IMR-90 (cell line): Measurements from ENCODE around the gene THBS4. TPM values are rescaled to one million over a fixed set of nuclear protein-coding genes. Genes with fewer than 3 reads are reported as not detected.

Experiments used
- ATAC-seq: fragments of 200-7000 bp; cut with Tn5 transposase; 2 replicates; pipeline ENCODE4 v1.9.1; 2020; ENCODE audit warnings: low read depth, mild to moderate bottlenecking, moderate library complexity
- BruUV-seq: library from RNA; stranded (reverse); fragments of 400-500 nt; replicated peaks from 2 replicates; lab custom pipeline; 2021; lab: Mats Ljungman, UMichigan
- CTCF ChIA-PET: fragments of 300-600 bp; formaldehyde crosslinking; extraction: SDS; loops from one replicate; lab custom pipeline; 2021; ENCODE audit warnings: antibody characterized with exemption; lab: Yijun Ruan, JAX
- POLR2A ChIA-PET: fragments of 300-600 bp; sonication (Branson Sonifier 250); formaldehyde crosslinking; loops from one replicate; lab custom pipeline; 2022; ENCODE audit warnings: antibody characterized with exemption; ENCODE audit not compliant: unreplicated experiment; lab: Charles Lee
- DNase-seq: peaks from one replicate; pipeline ENCODE4 v3.0.0; 2013
- H2AFZ ChIP-seq: replicated peaks from 2 replicates; pipeline ENCODE3; 2013; ENCODE audit warnings: low read length, mild to moderate bottlenecking; ENCODE audit not compliant: poor library complexity
- H2AK5ac ChIP-seq: 2 replicates; pipeline ENCODE4 v1.6.1; 2013; ENCODE audit warnings: low read depth, low read length, inconsistent platforms
- H2AK9ac ChIP-seq: replicated peaks from 2 replicates; pipeline ENCODE3; 2013; ENCODE audit warnings: mild to moderate bottlenecking, low read depth, low read length, moderate library complexity; ENCODE audit not compliant: poor library complexity
- H2BK120ac ChIP-seq: 2 replicates; pipeline ENCODE4 v1.6.1; 2013; ENCODE audit warnings: low read depth, low read length, inconsistent platforms
- H2BK15ac ChIP-seq: 3 replicates; pipeline ENCODE4 v1.6.1; 2013; ENCODE audit warnings: low read depth, low read length, inconsistent platforms
- H2BK20ac ChIP-seq: 2 replicates; pipeline ENCODE4 v1.6.1; 2013; ENCODE audit warnings: low read depth, mild to moderate bottlenecking, inconsistent platforms, low read length, moderate library complexity
- H2BK5ac ChIP-seq: 2 replicates; pipeline ENCODE4 v1.6.1; 2013; ENCODE audit warnings: mild to moderate bottlenecking, low read depth, low read length, inconsistent platforms; ENCODE audit not compliant: poor library complexity, severe bottlenecking
- H3K14ac ChIP-seq: replicated peaks from 2 replicates; pipeline ENCODE4 v1.6.1; 2013; ENCODE audit warnings: low read depth, low read length, inconsistent platforms
- H3K18ac ChIP-seq: 2 replicates; pipeline ENCODE4 v1.6.1; 2013; ENCODE audit warnings: low read depth, low read length, control low read depth
- H3K23ac ChIP-seq: 2 replicates; pipeline ENCODE4 v1.6.1; 2013; ENCODE audit warnings: low read depth, low read length, inconsistent platforms
- H3K27ac ChIP-seq: 2 replicates; pipeline ENCODE4 v1.5.1; 2013; ENCODE audit warnings: mild to moderate bottlenecking, control low read depth, low read length; ENCODE audit not compliant: insufficient read depth
- H3K27me3 ChIP-seq: 2 replicates; pipeline ENCODE4 v1.6.1; 2013; ENCODE audit warnings: low read length; ENCODE audit not compliant: control insufficient read depth, insufficient read depth
- H3K36me3 ChIP-seq: 2 replicates; pipeline ENCODE4 v1.6.1; 2013; ENCODE audit warnings: low read length, mixed read lengths; ENCODE audit not compliant: control insufficient read depth, insufficient read depth
- H3K4ac ChIP-seq: 2 replicates; pipeline ENCODE4 v1.6.1; 2013; ENCODE audit warnings: low read depth, low read length, inconsistent platforms
- H3K4me1 ChIP-seq: 2 replicates; pipeline ENCODE4 v1.6.1; 2013; ENCODE audit warnings: low read length, mixed read lengths; ENCODE audit not compliant: control insufficient read depth, insufficient read depth
- H3K4me2 ChIP-seq: 2 replicates; pipeline ENCODE4 v1.6.1; 2013; ENCODE audit warnings: low read depth, mild to moderate bottlenecking, control low read depth, low read length, moderate library complexity
- H3K4me3 ChIP-seq: 2 replicates; pipeline ENCODE4 v1.5.1; 2013; ENCODE audit warnings: low read depth, mild to moderate bottlenecking, control low read depth, low read length, moderate library complexity; ENCODE audit not compliant: insufficient read depth
- H3K56ac ChIP-seq: 2 replicates; pipeline ENCODE4 v1.6.1; 2013; ENCODE audit warnings: low read length, inconsistent platforms; ENCODE audit not compliant: insufficient read depth; ENCODE audit errors: extremely low read depth
- H3K79me1 ChIP-seq, 2 experiments: 2 replicates each; pipeline ENCODE4 v1.6.1; 2013; ENCODE audit warnings: low read length in 2 of 2, inconsistent platforms in 1 of 2, low read depth in 1 of 2
- H3K9ac ChIP-seq: 2 replicates; pipeline ENCODE4 v1.6.1; 2013; ENCODE audit warnings: low read depth, low read length, control low read depth
- H3K9me1 ChIP-seq: 2 replicates; pipeline ENCODE4 v1.6.1; 2013; ENCODE audit warnings: low read length, inconsistent platforms; ENCODE audit not compliant: insufficient read depth
- H3K9me3 ChIP-seq: 2 replicates; pipeline ENCODE4 v1.6.1; 2013; ENCODE audit warnings: low read length; ENCODE audit not compliant: control insufficient read depth, insufficient read depth
- H4K20me1 ChIP-seq: 2 replicates; pipeline ENCODE4 v1.6.1; 2013; ENCODE audit warnings: low read length, inconsistent platforms; ENCODE audit not compliant: insufficient read depth
- H4K5ac ChIP-seq: 2 replicates; pipeline ENCODE4 v1.6.1; 2013; ENCODE audit warnings: mild to moderate bottlenecking, low read depth, low read length, control low read depth
- H4K8ac ChIP-seq, 2 experiments: 2 replicates each; pipeline ENCODE4 v1.6.1; 2013; ENCODE audit warnings: low read depth in 2 of 2, low read length in 2 of 2, control low read depth in 1 of 2, inconsistent platforms in 1 of 2
- H4K91ac ChIP-seq: 2 replicates; pipeline ENCODE4 v1.6.1; 2013; ENCODE audit warnings: low read depth, low read length, inconsistent platforms; ENCODE audit not compliant: insufficient read depth
- BHLHE40 ChIP-seq: fragments of 150-350 bp; IDR thresholded peaks from 2 replicates; pipeline ENCODE4 v1.6.1; 2016; ENCODE audit warnings: mild to moderate bottlenecking, low read depth, low read length
- WGBS, 2 experiments: methylation state at CpG; one replicate each; pipeline versions ENCODE4 v1.1.5 to v1.1.7; 2013; ENCODE audit warnings: missing lambda C conversion rate in 2 of 2; ENCODE audit not compliant: insufficient read length in 1 of 2; ENCODE audit errors: extremely low coverage in 2 of 2; 5-methylcytosine and 5-hydroxymethylcytosine counted together
- dilution Hi-C: fragments of 300-500 bp; cut with HindIII; formaldehyde crosslinking; loops from one replicate; pipeline ENCODE4 v1.14.3; 2018; ENCODE audit warnings: low sequenced_read_pairs; ENCODE audit not compliant: unreplicated experiment
- in situ Hi-C: fragments of 300-500 bp; cut with MboI; formaldehyde crosslinking; loops from 3 replicates; pipeline ENCODE4 v1.14.3; 2019; ENCODE audit warnings: low sequenced_read_pairs, inconsistent platforms, mixed read lengths
- intact Hi-C: fragments of 100-400 bp; cut with micrococcal nuclease; formaldehyde crosslinking; loops from 2 replicates; pipeline ENCODE4 v1.10.0; 2022
- polyA plus RNA-seq, 3 experiments: library from polyadenylated mRNA; depleted of rRNA; stranded (reverse); fragments of >200 nt; gene quantifications; 2 replicates each; pipeline ENCODE4 v1.2.3, GENCODE V29; 2012; ENCODE audit warnings: low replicate concordance in 1 of 3
- total RNA-seq: library from RNA; depleted of rRNA; stranded (reverse); fragments of >200 nt; gene quantifications from 2 replicates; pipeline ENCODE4 v1.2.3, GENCODE V29; 2012

The THBS4 gene
- total and polyA plus RNA-seq, 2 of the 4 experiments (the other 2 are of a cell fraction): 0.90 to 0.92 TPM

- in situ Hi-C loops: no loop called here
- no peak overlapping the region for H4K5ac ChIP-seq
Measured at GRCh38 chr5:80060966-80061365, 25.8 kb downstream of the THBS4 start.

More at GRCh38 chr5:80060966-80061365, 25.8 kb downstream of the THBS4 start:
- Histone ChIP-seq H3K36me3 (no peaks in the 10 kb centered on the region), H3K18ac (no peak overlapping the region), H3K14ac (no peak overlapping the region), H3K9me3 (no peaks in the 10 kb centered on the region), H3K9me1 (no peaks in the 10 kb centered on the region), H3K4me1 (no peaks in the 10 kb centered on the region), H3K4ac (no peak overlapping the region), H2BK15ac (no peak overlapping the region), H2BK20ac (no peak overlapping the region), H2BK5ac (no peak overlapping the region), H2AK5ac (no peak overlapping the region), H3K4me3 (no peak overlapping the region), H4K20me1 (no peaks in the 10 kb centered on the region), H2BK120ac (no peak overlapping the region), H2AFZ (no peak overlapping the region), H4K91ac (no peak overlapping the region), H2AK9ac (no peak overlapping the region), H3K79me1 (no peaks in the 10 kb centered on the region), H3K9ac (no peak overlapping the region), H3K23ac (no peak overlapping the region), H4K8ac (no peak overlapping the region), H3K56ac (no peak overlapping the region), H3K27ac (no peak overlapping the region), H3K27me3 (peaks cover 2% of the 10 kb centered on the region; the same call in 1 of the 2 replicates), H3K4me2 (no peak overlapping the region)
- no peak for DNase-seq
- TF ChIP-seq BHLHE40: no peak
- POLR2A ChIA-PET: no interaction called here
- dilution Hi-C loops: no loop called here
- ATAC-seq: no peak
- intact Hi-C loops: no loop called here
- CTCF ChIA-PET: no interaction called here
- no CpG with 5 or more reads among the region's 4 CpGs for WGBS, 2 experiments
- BruUV-seq: no TSS peak
